H1 (cell line): Measurements from ENCODE around the gene STYK1.

Source experiments
- EZH2 ChIP-seq: fragments of 200-600 bp; sonication (generic); IDR thresholded peaks from 2 replicates; pipeline ENCODE4 v1.7.1; 2012; ENCODE audit warnings: low read depth, mild to moderate bottlenecking, moderate library complexity, low read length, inconsistent platforms; ENCODE audit not compliant: severe bottlenecking
- JUN ChIP-seq: IDR thresholded peaks from 2 replicates; pipeline ENCODE4 v1.6.1; 2011; ENCODE audit warnings: low read depth, mild to moderate bottlenecking, improper control_type of control experiment, low read length
- POLR2A ChIP-seq, 2 experiments: IDR thresholded peaks; 1 replicate in 1 of 2; 2 replicates in 1 of 2; pipeline ENCODE4 v1.6.1; 2011; ENCODE audit warnings: low read depth in 2 of 2, low read length in 2 of 2, mild to moderate bottlenecking in 2 of 2; ENCODE audit errors: control extremely low read depth in 1 of 2
- POLR2AphosphoS5 ChIP-seq: IDR thresholded peaks from 2 replicates; pipeline ENCODE4 v1.6.1; 2011; ENCODE audit warnings: low read depth, low read length
- TAF1 ChIP-seq: IDR thresholded peaks from 2 replicates; pipeline ENCODE4 v1.6.1; 2011; ENCODE audit warnings: mild to moderate bottlenecking, low read depth, low read length
- TF ChIP-seq, protein P1 (sequence below), 3 experiments: IDR thresholded peaks; 1 replicate in 2 of 3; 2 replicates in 1 of 3; pipeline versions ENCODE4 v1.5.1 to v1.6.1; 2011; ENCODE audit warnings: low read length in 3 of 3, mild to moderate bottlenecking in 3 of 3, inconsistent platforms in 2 of 3, low read depth in 1 of 3, moderate library complexity in 1 of 3; ENCODE audit not compliant: insufficient read depth in 1 of 3; ENCODE audit errors: control extremely low read depth in 1 of 3

DNA sequence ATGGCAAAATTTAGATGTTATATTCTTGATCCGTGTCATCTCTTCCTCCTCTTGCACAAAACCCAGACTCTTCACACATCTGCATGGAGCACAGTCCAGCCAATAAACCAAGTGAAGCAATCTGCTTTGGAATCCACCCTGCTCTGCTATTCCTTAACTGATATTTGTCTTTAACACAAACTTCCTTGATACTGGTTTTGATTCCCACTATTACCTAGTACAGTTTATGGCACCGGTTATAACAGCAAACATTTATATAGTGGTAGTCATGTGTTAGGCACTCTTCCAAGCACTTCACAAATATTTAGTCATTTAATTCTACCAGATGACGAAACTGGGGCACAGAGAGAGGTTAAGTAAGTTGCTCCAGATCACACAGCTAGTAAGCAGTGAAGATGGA lies 12.5 kb downstream of the STYK1 start:
- no peak for TF ChIP-seq POLR2AphosphoS5
- TF ChIP-seq TAF1: no peak
- TF ChIP-seq EZH2: no peak
- TF ChIP-seq, protein P1, sequence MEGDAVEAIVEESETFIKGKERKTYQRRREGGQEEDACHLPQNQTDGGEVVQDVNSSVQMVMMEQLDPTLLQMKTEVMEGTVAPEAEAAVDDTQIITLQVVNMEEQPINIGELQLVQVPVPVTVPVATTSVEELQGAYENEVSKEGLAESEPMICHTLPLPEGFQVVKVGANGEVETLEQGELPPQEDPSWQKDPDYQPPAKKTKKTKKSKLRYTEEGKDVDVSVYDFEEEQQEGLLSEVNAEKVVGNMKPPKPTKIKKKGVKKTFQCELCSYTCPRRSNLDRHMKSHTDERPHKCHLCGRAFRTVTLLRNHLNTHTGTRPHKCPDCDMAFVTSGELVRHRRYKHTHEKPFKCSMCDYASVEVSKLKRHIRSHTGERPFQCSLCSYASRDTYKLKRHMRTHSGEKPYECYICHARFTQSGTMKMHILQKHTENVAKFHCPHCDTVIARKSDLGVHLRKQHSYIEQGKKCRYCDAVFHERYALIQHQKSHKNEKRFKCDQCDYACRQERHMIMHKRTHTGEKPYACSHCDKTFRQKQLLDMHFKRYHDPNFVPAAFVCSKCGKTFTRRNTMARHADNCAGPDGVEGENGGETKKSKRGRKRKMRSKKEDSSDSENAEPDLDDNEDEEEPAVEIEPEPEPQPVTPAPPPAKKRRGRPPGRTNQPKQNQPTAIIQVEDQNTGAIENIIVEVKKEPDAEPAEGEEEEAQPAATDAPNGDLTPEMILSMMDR (IDR thresholded peaks at IDR 0.05; ENCODE audit: control extremely low read depth in 1 of 3, insufficient read depth in 1 of 3, low read depth in 1 of 3, low read length in 3 of 3): no peak
- TF ChIP-seq JUN: no peak
- no peak for TF ChIP-seq POLR2A (IDR thresholded peaks at IDR 0.05; ENCODE audit: control extremely low read depth in 1 of 2, low read depth in 2 of 2, low read length in 2 of 2)
